Omental fat pad (tissue), 4 donors: Measurements from ENCODE around the gene TMEM39B. TPM values are rescaled to one million over a fixed set of nuclear protein-coding genes. Genes with fewer than 3 reads are reported as not detected.
"Not testable (repeated sequence)": the region's sequence is repeated elsewhere in the genome, so short reads cannot be mapped to it uniquely, and the experiment has no call there.

Experiments
- ATAC-seq: fragments of 150-250 bp; one replicate; pipeline ENCODE4 v1.9.1; 2016; ENCODE audit warnings: mild to moderate bottlenecking, moderate library complexity; ENCODE audit not compliant: low FRiP score
- DNase-seq: peaks from one replicate; pipeline ENCODE4 v3.0.0-alpha.2; 2019; ENCODE audit warnings: low spot score
- total RNA-seq, 4 donors: library from RNA; depleted of rRNA; stranded (reverse); fragments of >200 nt; gene quantifications; one replicate each; pipeline ENCODE4 v1.1.0, GENCODE V29; 2016
- TF ChIP-seq, protein P1 (sequence below), 3 donors: fragments of 450-650 bp; IDR thresholded peaks; one replicate each; pipeline ENCODE4 v1.5.1; 2016 to 2017; ENCODE audit warnings: antibody characterized with exemption in 3 of 3, mild to moderate bottlenecking in 3 of 3, moderate library complexity in 2 of 3

TMEM39B gene
- total RNA-seq, 4 donors from 2014 or later, result 2.5 to 5.6 (median 3.6) TPM

DNA sequence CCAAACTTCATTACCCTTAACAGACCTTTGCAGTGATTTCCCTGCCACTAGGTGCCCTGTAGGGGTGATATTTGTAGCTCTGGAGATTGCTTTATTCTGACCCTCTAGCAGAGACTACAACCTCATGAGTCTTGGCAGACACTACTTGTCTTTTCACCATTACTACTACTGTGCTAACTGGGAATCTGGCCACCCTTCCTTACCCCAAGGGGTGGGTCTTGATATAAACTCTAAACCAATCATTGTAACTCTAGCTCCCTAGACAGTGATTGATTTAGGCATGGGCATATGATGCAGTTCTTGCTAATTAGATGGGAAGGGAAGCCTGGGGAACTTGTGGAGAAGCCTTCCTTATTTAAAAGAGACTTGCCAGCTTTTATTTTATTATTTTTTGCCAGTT lies 39.0 kb downstream of the TMEM39B start:
- TF ChIP-seq, protein P1, sequence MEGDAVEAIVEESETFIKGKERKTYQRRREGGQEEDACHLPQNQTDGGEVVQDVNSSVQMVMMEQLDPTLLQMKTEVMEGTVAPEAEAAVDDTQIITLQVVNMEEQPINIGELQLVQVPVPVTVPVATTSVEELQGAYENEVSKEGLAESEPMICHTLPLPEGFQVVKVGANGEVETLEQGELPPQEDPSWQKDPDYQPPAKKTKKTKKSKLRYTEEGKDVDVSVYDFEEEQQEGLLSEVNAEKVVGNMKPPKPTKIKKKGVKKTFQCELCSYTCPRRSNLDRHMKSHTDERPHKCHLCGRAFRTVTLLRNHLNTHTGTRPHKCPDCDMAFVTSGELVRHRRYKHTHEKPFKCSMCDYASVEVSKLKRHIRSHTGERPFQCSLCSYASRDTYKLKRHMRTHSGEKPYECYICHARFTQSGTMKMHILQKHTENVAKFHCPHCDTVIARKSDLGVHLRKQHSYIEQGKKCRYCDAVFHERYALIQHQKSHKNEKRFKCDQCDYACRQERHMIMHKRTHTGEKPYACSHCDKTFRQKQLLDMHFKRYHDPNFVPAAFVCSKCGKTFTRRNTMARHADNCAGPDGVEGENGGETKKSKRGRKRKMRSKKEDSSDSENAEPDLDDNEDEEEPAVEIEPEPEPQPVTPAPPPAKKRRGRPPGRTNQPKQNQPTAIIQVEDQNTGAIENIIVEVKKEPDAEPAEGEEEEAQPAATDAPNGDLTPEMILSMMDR (IDR thresholded peaks at IDR 0.05), result no peak
- ATAC-seq (no peak), DNase-seq (no peak)

DNA sequence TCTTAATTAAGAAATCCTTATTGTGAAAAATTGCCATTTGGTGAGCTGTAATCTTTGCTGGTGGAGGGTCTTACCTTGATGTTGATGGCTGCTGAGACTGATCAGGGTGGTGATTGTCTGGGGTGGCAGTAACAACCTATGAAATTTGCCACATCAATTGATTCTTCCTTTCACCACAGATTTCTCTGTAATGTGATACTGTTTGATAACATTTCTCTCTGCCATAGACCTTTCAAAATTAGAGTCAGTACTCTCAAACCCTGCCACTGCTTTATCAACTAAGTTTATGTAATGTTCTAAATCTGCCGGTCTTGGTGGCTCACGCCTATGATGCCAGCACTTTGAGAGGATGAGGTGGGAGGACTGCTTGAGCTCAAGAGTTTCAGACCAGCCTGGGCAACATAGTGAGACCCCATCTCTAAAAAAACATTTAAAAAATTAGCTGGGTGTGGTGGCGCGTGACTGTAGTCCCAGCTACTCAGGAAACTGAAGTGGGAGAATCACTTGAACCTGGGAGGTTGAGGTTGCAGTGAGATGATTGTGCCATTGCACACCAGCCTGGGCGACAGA lies 40.2 kb downstream of the TMEM39B start:
- DNase-seq (no peak), ATAC-seq (no peak)
- TF ChIP-seq, protein P1 (IDR thresholded peaks at IDR 0.05), result no peak

DNA sequence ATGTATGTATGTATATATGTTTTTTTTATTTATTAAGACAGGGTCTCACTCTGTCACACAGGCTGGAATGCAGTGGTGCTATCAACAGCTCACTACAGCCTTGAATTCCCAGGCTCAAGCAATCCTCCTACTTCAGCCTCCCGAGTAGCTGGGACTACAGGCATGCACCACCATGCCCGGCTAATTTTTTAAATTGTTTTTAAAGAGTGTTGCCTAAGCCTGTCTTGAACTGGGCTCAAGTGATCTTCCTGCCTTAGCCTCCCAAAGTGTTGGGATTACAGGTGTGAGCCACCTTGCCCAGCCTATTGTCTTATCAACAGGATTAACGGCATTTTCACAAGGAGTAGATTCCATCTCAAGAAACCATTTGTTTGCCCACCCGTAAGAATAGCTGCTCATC lies 40.7 kb downstream of the TMEM39B start:
- not testable (repeated sequence) for DNase-seq, ATAC-seq

DNA sequence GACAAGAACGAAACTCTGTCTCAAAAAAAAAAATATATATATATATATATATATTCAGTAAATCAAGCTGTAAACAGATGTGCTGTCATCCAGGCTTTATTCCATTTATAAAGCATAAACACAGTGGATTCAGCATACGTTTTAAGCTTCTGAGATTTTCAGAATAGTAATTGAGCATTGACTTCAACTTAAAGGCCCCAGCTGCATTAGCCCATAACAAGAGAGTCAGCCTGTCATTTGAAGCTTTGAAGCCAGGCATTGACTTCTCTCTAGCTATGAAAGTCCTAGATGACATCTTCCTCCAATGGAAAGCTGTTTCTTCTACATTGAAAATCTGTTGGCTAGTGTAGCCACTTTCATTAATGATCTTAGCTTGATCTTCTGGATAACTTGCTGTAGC lies 41.7 kb downstream of the TMEM39B start:
- no peak for DNase-seq
- TF ChIP-seq, protein P1 (IDR thresholded peaks at IDR 0.05), result no peak
- no peak for ATAC-seq

DNA sequence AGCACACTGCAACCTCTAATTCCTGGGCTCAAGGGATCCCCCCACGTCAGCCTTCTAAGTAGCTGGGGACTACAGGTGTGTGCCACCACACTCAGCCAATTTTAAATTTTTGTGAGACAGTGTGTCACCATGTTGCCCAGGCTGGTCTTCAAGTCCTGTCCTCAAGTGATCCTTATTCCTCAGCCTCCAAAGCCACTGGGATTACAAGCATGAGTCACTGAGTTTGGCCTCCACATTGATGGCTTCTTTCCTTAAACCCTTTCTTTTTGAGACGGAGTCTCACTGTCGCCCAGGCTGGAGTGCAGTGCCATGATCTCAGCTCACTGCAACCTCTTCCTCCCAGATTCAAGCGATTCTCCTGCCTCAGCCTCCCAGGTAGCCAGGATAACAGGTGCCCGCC lies 42.8 kb downstream of the TMEM39B start:
- ATAC-seq, result no peak
- TF ChIP-seq, protein P1 (IDR thresholded peaks at IDR 0.05), result no peak
- no peak for DNase-seq

DNA sequence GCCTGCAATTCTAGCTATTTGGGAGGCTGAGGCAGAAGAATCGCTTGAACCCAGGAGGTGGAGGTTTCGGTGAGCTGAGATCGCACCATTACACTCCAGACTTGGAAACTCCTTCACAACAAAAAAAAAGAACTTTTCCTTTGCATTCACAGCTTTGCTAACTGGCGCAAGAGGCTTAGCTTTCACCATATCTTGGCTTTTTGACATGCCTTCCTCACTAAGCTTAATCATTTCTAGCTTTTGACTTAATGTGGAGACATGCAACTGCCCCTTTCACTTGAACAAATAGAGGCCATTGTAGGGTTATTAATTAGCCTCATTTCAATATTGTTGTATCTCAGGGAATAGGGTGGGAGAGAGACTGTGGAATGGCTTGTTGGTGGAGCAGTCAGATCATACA lies 43.8 kb downstream of the TMEM39B start:
- no peak for DNase-seq
- no peak for ATAC-seq
- TF ChIP-seq, protein P1 (IDR thresholded peaks at IDR 0.05), result no peak

DNA sequence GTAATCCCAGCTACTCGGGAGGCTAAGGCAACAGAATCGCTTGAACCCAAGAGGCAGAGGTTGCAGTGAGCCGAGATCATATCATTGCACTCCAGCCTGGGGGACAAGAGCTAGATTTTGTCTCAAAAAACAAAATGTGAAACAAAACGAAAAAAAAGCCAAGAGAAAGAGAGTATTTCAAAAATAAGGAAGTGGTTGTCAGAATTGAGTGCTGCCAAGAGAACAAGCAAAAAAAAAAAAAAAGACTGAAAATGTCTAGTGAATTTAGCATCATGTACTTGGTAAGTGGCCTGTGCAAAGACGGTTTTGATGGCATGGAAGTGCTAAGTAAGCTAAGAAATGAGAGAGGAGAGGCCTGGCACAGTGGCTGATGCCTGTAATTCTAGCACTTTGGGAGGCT lies 49.4 kb downstream of the TMEM39B start:
- DNase-seq (no peak), ATAC-seq (no peak)
- TF ChIP-seq, protein P1 (IDR thresholded peaks at IDR 0.05), result no peak

DNA sequence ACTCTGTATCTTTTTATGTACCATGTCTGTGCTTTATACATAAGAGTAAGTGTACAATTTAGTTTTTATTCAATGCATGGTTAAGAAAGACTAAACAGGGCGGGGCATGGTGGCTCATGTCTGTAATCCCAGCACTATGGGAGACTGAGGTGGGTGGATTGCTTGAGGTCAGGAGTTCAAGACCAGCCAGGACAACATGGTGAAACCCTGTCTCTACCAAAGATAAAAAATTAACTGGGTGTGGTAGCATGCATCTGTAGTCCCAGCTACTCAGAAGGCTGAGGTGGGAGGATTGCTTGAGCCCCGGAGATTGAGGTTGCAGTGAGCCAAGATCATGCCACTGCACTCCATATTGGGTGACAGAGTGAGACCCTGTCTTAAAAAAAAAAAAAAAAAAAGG lies 50.6 kb downstream of the TMEM39B start:
- ATAC-seq, DNase-seq: not testable (repeated sequence)
